Dermis blood vessel endothelial cell (primary cell): ENCODE measurements around the gene SYS1. TPM values are rescaled to one million over a fixed set of nuclear protein-coding genes. Genes with fewer than 3 reads are reported as not detected.

Experiments
- DNase-seq: peaks from one replicate; pipeline ENCODE4 v3.0.0; 2010
- total RNA-seq: library from RNA; depleted of rRNA; stranded (reverse); fragments of >200 nt; gene quantifications from 2 replicates; pipeline ENCODE4 v1.2.3, GENCODE V29; 2014

Gene SYS1
- total RNA-seq, 1 donor from 2014 or later: 26.2 TPM

DNA sequence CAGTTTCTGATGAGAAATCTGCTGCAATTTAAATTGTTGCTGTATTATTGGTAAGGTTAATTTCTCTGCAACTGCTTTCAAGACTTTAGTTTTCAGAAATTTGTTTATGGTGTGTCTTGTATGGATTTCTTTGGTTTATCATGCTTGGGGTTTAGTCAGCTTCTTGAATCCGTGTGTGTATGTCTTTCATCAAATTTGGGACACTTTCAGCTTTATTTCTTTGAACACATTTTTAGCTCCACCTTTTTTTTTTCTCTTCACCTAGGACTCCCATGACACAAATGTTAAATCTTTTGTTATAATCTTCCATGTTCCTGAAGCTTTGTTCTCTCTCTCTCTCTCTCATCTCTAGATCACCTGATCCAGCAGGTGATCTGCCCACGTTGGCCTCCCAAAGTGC, 28.6 kb downstream of the SYS1 start:
- no peak for DNase-seq

GRCh38 chr20:45392733-45393132, 29.8 kb downstream of the SYS1 start:
- DNase-seq: no peak

- no peak for DNase-seq
Observed at GRCh38 chr20:45394221-45395113, 31.5 kb downstream of the SYS1 start.

DNA sequence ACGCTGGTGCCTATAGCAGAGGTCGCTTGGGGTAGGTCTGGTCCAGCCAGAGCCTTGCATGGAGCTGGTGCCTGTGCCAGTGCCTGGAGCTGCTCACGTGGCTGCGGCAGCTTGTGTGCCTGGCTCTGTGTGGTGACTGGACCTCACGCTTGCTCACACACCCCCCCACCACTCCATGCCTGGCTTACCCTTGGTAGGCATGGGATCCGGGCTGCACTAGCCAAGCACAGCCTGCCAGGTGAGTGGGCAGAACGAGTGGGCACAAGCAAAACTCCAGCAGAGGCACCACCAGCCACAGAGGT, 32.1 kb downstream of the SYS1 start:
- DNase-seq: no peak

DNA sequence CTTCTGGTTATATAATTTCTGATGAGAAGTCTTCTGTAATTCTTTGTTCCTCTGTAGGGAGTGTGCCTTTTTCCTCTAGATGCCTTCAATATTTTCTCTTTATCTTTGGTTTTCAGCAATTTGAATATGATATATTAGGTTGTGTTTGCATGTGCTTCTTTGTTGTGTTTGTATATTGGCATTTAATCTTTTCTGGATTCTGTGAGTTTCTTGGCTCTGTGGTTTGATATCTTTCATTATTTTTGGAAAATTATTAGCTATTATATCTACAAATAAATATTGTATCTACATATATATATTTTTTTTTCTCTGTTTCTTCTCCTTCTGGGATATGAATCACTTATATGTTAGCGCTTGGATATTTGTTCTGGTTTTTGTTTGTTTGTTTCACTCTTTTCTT, 36.1 kb downstream of the SYS1 start:
- DNase-seq: no peak

DNA sequence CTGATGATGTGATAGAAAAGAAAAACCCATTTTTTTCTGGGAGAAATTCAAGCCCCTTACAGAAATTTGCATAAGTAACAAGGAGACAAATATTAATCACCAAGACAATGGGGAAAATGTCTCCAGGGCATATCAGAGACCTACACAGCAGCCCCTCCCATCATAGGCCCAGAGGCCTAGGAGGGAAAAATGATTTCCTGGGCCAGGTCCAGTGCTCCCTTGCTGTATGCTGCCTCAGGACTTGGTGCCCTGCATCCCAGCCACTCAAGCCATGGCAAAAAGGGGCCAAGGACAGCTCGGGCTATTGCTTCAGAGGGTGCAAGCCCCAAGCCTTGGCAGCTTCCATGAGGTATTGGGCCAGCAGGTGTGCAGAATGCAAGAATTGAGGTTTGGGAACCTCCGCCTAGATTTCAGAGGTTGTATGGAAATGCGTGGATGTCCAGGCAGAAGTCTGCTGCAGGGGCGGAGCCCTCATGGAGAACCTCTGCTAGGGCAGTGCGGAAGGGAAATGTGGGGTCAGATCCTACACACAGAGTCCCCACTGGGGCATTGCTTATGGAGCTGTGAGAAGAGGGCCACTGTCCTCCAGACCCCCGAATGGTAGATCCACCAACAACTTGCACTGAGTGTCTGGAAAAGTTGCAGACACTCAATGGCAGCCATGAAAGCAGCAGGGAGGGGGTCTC, 37.5 kb downstream of the SYS1 start:
- DNase-seq: no peak

DNA sequence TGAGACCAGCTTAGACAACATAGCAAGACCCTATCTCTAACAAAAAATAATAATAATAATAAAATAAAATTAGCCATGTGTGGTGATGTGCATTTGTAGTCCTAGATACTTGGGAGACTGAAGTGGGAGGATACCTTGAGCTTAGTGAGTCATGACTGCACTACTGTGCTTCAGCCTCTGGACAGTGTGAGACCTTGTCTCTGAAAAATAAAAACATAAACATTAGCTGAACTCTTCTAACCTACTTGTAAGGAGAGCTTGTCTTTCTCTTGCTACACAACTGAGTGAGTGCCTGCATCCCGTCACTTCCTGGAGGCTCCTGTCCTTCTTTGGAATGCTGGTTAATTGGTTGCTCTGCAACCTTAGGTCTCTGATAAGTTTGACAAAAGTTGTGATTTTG, 40.0 kb downstream of the SYS1 start:
- DNase-seq: no peak

GRCh38 chr20:45404438-45404837, 41.5 kb downstream of the SYS1 start:
- no peak for DNase-seq

DNA sequence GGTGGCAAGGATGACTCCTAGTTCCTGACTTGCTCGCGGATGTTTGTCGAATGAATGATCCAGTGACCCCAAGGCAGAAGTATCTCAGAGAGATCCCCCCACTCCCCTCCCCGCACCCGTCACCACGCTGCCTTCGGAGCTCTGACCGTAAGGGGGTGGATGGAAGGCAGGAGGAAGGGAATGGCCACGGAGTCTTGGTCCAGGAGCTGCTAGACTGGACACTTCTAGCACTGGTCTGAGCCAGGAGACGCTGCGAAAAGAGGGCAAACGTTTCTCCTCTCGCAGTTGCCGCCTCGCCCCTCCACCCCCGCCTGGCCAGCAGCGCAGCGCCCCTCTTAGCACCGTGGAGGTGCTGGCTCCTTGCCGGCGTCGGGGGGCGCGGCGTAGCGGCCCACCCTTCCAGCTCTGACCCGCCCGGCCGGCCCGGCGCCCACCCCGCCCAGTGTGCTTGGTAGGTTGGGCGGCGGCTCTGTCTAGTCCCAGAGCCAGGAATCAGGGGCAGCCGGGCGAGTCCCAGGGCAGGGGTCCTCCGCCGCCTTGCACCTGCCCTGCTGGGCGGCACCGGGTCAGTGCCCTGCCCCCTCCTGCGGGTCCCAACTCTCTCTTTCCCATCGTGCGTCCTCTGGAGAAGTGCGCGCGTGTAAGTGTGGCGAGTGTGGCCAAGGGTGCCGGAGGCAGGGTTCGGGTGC, 42.8 kb downstream of the SYS1 start:
- DNase-seq: no peak

DNA sequence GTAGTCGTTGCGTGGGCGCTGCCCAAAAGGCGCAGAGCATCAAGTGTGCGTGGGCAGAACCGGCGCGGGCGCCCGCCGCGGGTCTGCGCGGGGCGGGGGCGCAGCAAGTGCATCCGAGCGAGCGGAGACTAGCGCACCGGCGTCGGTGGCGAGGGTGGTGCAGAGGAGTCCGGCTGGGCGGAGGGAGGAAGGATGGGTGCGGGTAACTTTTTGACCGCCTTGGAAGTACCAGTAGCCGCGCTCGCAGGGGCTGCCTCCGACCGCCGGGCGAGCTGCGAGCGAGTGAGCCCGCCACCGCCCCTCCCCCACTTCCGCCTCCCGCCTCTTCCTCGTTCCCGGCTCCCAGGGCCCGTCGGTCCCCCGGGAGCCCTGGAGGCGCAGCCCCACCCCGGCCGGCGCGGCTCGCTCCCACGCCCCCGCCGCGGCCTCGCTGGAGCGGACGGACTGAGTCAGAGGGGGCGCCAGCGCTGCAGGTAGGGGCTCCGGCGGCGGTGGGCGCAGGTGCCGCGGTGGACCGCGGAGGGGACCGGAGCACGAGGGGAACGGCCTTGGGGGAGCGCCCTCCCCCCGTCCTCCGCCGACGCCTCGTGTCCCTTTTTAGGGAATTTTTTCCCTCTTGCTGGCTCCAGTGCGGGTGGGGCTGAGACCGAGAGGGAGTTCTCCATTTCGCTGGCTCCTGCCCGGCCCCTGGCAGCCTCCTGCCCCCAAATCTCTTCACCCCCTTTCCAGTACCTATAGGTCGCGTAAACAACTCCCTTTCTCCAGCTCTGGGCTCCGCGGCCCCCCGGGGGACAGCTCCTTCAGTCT, 43.5 kb downstream of the SYS1 start:
- peak; percentile 28 for DNase-seq

DNA sequence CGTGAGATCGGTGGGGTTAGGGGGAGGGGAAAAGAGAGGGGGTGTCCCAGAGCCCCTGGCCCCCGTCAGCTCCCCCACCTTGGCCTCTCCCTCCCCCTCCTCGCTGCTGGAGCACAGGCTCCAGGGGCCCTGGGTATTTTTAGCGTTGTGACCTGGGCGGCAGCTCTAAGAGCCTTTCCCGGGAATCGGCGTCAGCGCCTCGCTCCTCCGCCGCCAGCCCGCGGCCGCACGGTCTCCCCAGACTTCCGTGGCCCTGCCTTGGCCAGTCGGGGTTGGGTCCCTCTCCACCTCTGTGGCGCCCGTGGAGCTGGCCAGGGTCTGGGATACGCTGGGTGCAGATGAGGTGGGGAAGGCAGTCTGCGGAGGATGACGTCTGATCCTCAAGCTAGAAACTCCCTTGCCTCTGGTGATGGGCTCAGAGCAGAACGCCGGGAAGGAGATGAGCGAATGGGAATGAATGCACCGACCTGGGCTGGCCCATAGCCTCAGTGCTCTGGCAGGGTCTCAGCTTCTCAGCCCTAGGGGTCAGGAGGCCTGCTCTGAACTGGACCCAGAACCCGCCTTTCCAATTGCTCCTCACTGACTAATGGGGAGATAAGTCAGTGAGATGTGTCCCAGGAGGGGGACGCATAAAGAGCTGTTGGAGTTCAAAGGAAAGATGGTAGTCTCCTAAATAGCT, 44.2 kb downstream of the SYS1 start:
- DNase-seq: peak; percentile 25

DNA sequence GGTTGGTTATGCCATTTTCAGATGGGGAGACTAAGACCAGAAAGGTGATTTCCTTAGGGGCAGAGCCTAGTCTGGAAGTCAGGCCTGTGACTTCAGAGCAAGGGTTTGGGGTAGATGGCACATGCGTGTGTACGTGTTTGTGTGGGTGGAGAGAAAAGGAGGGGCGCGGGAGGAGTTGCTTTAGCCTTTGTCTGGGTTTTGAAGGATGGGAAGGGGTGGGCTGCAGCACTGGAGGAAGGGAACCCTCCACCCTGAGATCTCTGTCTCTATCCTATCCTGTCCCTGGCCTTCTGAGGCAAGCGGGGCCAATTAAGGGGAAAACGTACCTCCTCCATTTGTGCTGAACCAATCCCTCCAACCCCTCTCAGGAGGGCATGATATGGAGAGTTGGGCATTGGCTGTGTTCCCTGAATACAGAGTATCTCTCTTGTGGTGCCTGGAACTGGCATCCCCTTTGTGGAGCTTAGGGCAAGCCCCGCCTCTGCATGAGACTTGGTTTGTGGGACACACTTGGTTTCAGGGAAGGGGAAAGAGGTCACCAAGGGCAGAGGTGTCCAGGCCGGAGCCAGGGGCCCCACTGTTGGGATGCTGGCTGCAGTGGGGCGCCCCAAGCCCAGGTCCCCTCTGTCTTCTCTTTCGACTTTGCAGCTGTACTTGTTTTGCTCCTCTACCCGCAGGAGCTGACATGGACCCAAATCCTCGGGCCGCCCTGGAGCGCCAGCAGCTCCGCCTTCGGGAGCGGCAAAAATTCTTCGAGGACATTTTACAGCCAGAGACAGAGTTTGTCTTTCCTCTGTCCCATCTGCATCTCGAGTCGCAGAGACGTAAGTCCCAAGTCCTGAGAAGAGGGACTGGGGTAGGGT, 45.1 kb downstream of the SYS1 start, which contains the start of gene DBNDD2:
Gene DBNDD2 (plus strand): TSS at position 507 of the 863 bp plus-strand sequence. CDS start 179 bp downstream, at position 686.
- DNase-seq: no peak

- no peak for DNase-seq
Observed at GRCh38 chr20:45408646-45409213, 45.8 kb downstream of the SYS1 start.

DNA sequence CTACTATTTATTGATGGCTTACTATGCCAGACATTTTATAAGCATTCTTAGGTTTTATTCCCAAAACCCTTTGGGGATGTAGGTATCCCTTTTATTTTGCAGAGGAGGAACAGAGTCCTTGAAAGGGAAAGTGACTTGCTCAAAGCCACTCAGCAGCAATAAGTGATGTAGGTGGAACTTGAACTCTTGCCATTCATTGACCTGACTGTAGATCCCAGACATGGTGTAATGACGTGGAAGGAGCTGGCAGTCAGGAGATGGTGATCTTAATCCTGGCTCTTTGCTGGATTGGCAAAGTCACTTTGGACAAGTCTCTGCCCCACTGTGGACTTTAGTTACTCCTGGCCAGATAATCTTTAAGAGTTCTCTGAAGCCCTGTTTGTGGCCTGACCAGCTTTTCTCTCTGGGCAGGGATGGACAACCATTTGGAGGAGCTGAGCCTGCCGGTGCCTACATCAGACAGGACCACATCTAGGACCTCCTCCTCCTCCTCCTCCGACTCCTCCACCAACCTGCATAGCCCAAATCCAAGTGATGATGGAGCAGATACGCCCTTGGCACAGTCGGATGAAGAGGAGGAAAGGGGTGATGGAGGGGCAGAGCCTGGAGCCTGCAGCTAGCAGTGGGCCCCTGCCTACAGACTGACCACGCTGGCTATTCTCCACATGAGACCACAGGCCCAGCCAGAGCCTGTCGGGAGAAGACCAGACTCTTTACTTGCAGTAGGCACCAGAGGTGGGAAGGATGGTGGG, 46.7 kb downstream of the SYS1 start:
- no peak for DNase-seq

DNA sequence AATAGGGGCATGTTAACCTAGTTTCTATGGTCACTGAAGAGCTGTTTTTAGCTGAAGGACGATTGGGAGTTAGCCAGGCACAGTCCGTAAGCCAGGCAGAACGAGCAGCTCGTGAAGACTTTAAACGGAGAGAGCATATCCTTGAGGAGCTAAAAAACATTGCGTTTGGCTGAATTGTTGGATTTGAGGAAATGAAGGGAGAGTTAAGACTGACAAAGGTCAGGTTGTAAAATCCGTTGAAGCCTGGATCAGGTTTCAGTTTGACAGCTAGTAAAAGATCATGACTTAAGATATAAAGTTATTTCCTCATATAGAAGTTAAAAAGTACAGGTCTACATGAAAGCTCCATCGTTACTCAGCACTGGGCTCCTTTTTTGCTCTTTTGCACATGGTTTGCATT, 47.9 kb downstream of the SYS1 start:
- no peak for DNase-seq

GRCh38 chr20:45412653-45413052, 49.7 kb downstream of the SYS1 start:
- no peak for DNase-seq

GRCh38 chr20:45413479-45413878, 50.5 kb downstream of the SYS1 start:
- DNase-seq: no peak

DNA sequence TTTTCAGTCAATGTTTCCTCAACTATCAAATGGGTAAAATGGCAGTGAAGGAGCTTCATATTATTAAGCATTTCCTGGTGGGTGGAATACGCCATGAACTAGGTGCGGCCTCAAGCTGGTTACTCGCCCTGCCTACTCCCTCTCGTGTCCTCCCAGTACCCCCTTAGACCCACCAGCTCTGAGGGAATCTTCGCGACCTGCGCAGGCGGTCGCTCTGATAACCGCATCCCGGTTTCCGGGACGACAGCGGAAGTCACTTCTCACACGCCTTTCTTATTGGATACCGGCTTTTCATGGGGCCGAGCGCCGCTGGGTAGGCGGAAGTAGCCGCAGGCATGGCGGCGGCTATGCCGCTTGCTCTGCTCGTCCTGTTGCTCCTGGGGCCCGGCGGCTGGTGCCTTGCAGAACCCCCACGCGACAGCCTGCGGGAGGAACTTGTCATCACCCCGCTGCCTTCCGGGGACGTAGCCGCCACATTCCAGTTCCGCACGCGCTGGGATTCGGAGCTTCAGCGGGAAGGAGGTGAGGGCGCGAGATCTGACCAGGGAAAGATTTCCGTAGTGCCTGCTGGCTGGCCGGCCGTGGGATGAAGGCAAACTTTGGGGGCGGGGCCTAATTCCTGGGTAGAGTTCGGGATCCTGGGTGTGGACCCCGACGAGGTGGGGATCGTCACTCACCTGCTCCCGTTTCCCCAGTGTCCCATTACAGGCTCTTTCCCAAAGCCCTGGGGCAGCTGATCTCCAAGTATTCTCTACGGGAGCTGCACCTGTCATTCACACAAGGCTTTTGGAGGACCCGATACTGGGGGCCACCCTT, 53.1 kb downstream of the SYS1 start, which contains the start of gene PIGT:
Gene PIGT (plus strand): TSS at position 320 of the 816 bp plus-strand sequence. CDS start 16 bp downstream, at position 336.
- peak; percentile 88 for DNase-seq

GRCh38 chr20:45416917-45417316, 54.0 kb downstream of the SYS1 start:
- peak; percentile 16 for DNase-seq
